HEK293 (cell line): Measurements from ENCODE around the gene CHFR.

Source experiments
- CTCF ChIP-seq: fragments of 450-650 bp; formaldehyde crosslinking; IDR thresholded peaks from 2 replicates; pipeline ENCODE4 v1.5.1; 2016; ENCODE audit warnings: missing biosample characterization, missing genetic modification characterization
- SP7 ChIP-seq: fragments of 450-650 bp; formaldehyde crosslinking; IDR thresholded peaks from 2 replicates; pipeline ENCODE4 v1.5.1; 2016; ENCODE audit warnings: missing biosample characterization, missing genetic modification characterization

- no peak for TF ChIP-seq SP7 (tag by site-specific recombination)
- no peak for TF ChIP-seq CTCF
Measured at GRCh38 chr12:132872073-132872855, 15.1 kb downstream of the CHFR start.
